ENCODE results near the gene NEMP1. TPM values are rescaled to one million over a fixed set of nuclear protein-coding genes. Genes with fewer than 3 reads are reported as not detected.

NEMP1 gene
- total and polyA plus RNA-seq, 10 of the 15 experiments (the other 5 are each of a cell fraction or from before 2014, with no cell fraction given): 4.0 to 45.9 (median 19.8) TPM

- TF ChIP-seq ZBTB4 (CRISPR knock-in tag; IDR thresholded peaks at IDR 0.05) (no peak), CBFB (IDR thresholded peaks at IDR 0.05; ENCODE audit: low read depth) (peak; percentile 48; the same call in 1 of the 2 replicates), BMI1 (IDR thresholded peaks at IDR 0.05; ENCODE audit: borderline replicate concordance) (peak; percentile 95), ZNF384 (IDR thresholded peaks at IDR 0.05; ENCODE audit: borderline replicate concordance, low read depth, low read length) (no peak), PKNOX1 (IDR thresholded peaks at IDR 0.05) (peak; percentile 99), DPF2 (IDR thresholded peaks at IDR 0.05) (peak; percentile 76; the same call in 1 of the 2 replicates), EED (IDR thresholded peaks at IDR 0.05; ENCODE audit: low read depth) (no peak), JUND (IDR thresholded peaks at IDR 0.05; ENCODE audit: low read depth, low read length) (no peak), NFXL1 (IDR thresholded peaks at IDR 0.05; ENCODE audit: borderline replicate concordance) (no peak), ZNF217 (IDR thresholded peaks at IDR 0.05) (no peak), RFX5 (IDR thresholded peaks at IDR 0.05; ENCODE audit: low read depth, low read length) (peak; percentile 86), ZNF592 (IDR thresholded peaks at IDR 0.05) (no peak)
- TF ChIP-seq, protein P1, sequence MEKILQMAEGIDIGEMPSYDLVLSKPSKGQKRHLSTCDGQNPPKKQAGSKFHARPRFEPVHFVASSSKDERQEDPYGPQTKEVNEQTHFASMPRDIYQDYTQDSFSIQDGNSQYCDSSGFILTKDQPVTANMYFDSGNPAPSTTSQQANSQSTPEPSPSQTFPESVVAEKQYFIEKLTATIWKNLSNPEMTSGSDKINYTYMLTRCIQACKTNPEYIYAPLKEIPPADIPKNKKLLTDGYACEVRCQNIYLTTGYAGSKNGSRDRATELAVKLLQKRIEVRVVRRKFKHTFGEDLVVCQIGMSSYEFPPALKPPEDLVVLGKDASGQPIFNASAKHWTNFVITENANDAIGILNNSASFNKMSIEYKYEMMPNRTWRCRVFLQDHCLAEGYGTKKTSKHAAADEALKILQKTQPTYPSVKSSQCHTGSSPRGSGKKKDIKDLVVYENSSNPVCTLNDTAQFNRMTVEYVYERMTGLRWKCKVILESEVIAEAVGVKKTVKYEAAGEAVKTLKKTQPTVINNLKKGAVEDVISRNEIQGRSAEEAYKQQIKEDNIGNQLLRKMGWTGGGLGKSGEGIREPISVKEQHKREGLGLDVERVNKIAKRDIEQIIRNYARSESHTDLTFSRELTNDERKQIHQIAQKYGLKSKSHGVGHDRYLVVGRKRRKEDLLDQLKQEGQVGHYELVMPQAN (conservative IDR thresholded peaks at IDR 0.05): peak; percentile 100
- TF ChIP-seq, protein P2, sequence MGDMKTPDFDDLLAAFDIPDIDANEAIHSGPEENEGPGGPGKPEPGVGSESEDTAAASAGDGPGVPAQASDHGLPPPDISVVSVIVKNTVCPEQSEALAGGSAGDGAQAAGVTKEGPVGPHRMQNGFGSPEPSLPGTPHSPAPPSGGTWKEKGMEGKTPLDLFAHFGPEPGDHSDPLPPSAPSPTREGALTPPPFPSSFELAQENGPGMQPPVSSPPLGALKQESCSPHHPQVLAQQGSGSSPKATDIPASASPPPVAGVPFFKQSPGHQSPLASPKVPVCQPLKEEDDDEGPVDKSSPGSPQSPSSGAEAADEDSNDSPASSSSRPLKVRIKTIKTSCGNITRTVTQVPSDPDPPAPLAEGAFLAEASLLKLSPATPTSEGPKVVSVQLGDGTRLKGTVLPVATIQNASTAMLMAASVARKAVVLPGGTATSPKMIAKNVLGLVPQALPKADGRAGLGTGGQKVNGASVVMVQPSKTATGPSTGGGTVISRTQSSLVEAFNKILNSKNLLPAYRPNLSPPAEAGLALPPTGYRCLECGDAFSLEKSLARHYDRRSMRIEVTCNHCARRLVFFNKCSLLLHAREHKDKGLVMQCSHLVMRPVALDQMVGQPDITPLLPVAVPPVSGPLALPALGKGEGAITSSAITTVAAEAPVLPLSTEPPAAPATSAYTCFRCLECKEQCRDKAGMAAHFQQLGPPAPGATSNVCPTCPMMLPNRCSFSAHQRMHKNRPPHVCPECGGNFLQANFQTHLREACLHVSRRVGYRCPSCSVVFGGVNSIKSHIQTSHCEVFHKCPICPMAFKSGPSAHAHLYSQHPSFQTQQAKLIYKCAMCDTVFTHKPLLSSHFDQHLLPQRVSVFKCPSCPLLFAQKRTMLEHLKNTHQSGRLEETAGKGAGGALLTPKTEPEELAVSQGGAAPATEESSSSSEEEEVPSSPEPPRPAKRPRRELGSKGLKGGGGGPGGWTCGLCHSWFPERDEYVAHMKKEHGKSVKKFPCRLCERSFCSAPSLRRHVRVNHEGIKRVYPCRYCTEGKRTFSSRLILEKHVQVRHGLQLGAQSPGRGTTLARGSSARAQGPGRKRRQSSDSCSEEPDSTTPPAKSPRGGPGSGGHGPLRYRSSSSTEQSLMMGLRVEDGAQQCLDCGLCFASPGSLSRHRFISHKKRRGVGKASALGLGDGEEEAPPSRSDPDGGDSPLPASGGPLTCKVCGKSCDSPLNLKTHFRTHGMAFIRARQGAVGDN (IDR thresholded peaks at IDR 0.05): no peak
These were observed at the start of gene NEMP1 (continued) for GRCh38 chr12:57078519-57079404.
